DMS114 treated with DMSO at 0.1 percent for 48 hours (cell line): ENCODE measurements around the gene CCDC201.

ENCODE experiments used
- DNase-seq: peaks from one replicate; lab custom pipeline; 2025; ENCODE audit not compliant: unreplicated experiment; lab: John Stamatoyannopoulos, UW

CCDC201 gene

GRCh38 chr7:45893374-45893995 lies 20.6 kb upstream of the CCDC201 start:
- DNase-seq = no peak

GRCh38 chr7:45892407-45893035 lies 19.6 kb upstream of the CCDC201 start:
- no peak for DNase-seq

GRCh38 chr7:45891462-45892402 lies 18.9 kb upstream of the CCDC201 start:
- no peak for DNase-seq

- peak; percentile 36 for DNase-seq
Observed at GRCh38 chr7:45890902-45891461, 18.1 kb upstream of the CCDC201 start.

- no peak for DNase-seq
Observed at GRCh38 chr7:45890125-45890901, 17.4 kb upstream of the CCDC201 start.

- DNase-seq = no peak
Observed at GRCh38 chr7:45889367-45890067, 16.6 kb upstream of the CCDC201 start.

DNA sequence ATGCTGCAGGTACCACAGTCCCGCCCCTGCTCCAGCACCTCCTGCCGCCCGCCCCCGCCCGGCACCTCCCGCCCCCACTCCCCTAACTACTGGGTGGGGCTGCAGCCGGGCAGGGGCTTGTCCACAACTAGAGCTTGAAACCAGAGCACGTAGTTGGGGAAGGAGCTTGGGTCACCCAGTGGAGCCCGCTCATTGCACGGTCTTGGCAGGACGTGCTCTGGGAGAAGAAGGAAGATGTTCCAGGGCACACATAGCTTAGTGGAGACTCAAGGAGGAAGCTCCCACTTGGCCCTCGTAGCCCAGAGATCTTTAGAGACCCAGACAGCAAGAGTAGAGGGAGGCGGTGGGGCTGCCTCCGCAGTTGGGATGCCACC lies 16.1 kb upstream of the CCDC201 start:
- no peak for DNase-seq

DNA sequence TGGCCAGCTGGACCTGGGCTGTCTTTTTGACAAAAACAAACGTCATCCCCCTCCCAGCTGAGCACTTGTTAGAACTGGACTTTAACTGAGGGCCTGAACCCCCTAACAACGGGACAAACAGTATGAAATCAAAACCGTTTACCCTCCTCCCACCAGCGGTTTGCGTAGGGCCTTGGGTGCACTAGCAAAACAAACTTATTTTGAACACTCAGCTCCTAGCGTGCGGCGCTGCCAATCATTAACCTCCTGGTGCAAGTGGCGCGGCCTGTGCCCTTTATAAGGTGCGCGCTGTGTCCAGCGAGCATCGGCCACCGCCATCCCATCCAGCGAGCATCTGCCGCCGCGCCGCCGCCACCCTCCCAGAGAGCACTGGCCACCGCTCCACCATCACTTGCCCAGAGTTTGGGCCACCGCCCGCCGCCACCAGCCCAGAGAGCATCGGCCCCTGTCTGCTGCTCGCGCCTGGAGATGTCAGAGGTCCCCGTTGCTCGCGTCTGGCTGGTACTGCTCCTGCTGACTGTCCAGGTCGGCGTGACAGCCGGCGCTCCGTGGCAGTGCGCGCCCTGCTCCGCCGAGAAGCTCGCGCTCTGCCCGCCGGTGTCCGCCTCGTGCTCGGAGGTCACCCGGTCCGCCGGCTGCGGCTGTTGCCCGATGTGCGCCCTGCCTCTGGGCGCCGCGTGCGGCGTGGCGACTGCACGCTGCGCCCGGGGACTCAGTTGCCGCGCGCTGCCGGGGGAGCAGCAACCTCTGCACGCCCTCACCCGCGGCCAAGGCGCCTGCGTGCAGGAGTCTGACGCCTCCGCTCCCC lies 15.5 kb upstream of the CCDC201 start, which contains the start of gene IGFBP1:
IGFBP1 (plus strand) TSS at position 304 of the 808 bp plus-strand sequence; CDS start at position 469, 165 bp downstream.
- no peak for DNase-seq

DNA sequence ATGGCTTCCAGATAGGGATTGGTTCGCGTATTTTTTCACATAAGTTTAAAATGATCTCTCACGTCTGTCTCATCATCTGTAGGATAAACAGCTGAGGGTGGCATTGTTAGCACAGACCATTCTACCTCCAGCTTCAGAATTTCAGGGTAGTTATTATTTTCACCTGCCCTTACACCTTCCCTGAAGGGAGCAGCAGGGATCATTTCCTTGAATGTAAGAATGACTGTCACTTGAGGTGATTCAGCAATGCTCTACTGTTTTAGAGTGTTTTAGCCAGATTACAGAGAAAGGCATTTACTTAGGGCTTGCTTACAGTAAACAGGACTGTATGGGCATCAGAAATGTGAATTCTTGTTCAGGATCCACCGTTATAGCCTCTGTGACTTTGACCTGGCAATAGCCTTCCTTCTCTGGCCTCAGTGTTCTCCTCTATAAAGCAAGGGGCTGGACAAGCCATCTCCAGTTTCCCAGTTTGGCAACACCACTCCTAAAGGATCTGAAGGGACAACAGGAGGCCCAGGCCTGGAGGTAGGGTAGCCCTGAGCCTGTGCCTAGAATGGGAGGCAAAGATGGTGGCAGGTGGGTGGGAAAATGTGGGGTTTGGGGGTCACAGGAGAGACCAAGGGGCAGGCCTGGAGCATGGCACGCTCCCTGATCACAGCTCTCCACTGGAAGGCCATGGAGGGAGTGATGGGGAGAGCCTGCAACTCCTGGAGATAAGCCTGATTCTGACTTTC lies 14.2 kb upstream of the CCDC201 start:
- no peak for DNase-seq

GRCh38 chr7:45885264-45885882 lies 12.5 kb upstream of the CCDC201 start:
- no peak for DNase-seq

DNA sequence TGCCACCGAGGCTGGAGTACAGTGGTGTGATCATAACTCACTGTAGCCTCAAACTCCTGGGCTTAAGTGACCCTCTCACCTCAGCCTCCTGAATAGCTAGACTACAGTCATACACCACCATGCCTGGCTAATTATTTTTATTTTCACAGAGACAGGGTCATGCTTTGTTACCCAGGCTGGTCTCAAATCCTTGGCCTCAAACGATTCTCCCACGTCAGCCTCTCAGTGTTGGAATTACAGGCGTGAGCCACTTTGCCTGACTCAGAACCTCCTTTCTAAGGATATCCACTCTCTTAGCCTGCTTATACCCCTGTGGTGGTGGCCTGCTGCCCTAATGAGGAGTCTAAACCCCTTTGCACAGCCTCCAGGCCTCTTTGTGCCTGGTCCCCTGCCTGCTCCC lies 11.3 kb upstream of the CCDC201 start:
- DNase-seq = no peak

GRCh38 chr7:45882465-45882810 lies 9.6 kb upstream of the CCDC201 start:
- DNase-seq = no peak

- DNase-seq = no peak
Observed at GRCh38 chr7:45881759-45882464, 9.0 kb upstream of the CCDC201 start.

GRCh38 chr7:45881280-45881758 lies 8.4 kb upstream of the CCDC201 start:
- DNase-seq = no peak

GRCh38 chr7:45880433-45880860 lies 7.6 kb upstream of the CCDC201 start:
- DNase-seq = no peak

- DNase-seq = no peak
Observed at GRCh38 chr7:45878457-45879144, 5.7 kb upstream of the CCDC201 start.

DNA sequence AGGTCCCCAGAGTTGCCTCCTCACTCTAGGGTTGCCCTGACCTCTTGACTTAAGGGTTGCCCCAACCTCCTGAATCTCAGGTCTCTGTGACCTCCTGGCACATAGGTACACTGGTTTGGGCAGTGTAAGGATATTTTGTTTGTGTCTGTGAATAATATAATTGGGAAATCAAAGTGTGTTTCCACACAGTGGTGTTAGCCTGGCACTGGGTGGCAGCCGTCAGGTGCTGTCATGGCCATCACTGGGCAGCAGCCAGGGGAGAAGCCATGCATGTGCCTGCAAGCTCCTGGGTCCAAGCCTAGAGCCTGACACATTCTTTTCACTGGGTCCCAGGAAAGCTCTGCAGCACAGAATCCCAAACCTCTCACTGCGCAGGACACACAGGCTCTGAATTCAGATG lies 3.6 kb upstream of the CCDC201 start:
- no peak for DNase-seq
